H7 (cell line): ENCODE results near the gene MAML2. TPM values are rescaled to one million over a fixed set of nuclear protein-coding genes. Genes with fewer than 3 reads are reported as not detected.

Source experiments
- DNase-seq: peaks from one replicate; pipeline ENCODE4 v3.0.0; 2012
- H3K27me3 ChIP-seq: 2 replicates; pipeline ENCODE4 v1.6.0; 2011; ENCODE audit warnings: mild to moderate bottlenecking, low read length; ENCODE audit not compliant: control insufficient read depth, insufficient read depth
- H3K36me3 ChIP-seq: replicated peaks from 2 replicates; pipeline ENCODE4 v1.5.1; 2011; ENCODE audit warnings: low read length; ENCODE audit not compliant: control insufficient read depth, insufficient read depth
- H3K4me3 ChIP-seq: 2 replicates; pipeline ENCODE4 v1.5.1; 2011; ENCODE audit warnings: low read depth, mild to moderate bottlenecking, control low read depth, low read length, moderate library complexity; ENCODE audit not compliant: insufficient read depth
- total RNA-seq: library from RNA; depleted of rRNA; stranded (reverse); fragments of >200 nt; shearing (Covaris generic); gene quantifications from 2 replicates; pipeline ENCODE4 v1.2.3, GENCODE V29; 2014; rRNA removed

MAML2 gene
- 3.6 and 5.8 TPM in 2 replicates for total RNA-seq

DNA sequence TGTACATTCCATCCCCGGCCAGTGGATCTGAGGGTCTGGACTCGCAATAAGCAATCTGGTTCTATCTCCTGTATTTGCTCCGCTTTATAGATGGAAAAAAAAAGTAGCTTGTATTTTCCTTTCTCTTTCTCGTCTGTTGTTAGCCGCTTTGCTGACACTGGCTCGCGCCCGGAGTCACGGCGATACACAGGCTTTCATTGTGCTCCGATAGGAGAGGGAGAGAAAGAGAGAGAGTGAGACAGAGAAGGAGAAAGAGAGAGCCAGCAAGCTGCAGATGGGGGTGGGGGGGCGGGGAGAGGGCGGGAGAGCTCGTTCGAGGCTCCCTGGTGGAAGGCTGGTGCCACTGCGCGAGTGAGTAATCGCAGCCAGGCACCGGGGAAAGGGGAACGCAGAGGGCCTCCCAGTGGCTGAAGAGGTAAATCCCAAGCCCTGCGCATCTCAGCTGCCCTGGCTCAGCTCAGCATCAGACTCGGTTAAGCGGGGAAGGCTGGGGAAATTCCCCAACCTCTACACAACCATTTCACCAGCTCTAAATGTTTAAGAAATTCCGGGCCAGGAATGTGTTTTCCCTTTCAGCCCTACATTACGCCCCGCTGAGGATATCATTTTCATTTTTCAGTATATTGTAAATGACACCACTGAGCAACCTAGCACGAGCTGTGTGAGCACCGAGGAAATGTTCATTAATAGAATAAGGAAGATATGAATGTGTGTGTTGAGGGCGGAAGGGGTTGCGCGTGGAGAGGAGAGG, at the start of gene MAML2:
Gene MAML2 (minus strand): TSS at position 235 of the 751 bp plus-strand sequence. CDS start 1,300 bp downstream, outside the sequence.
- DNase-seq, result peak; percentile 92
- H3K27me3 ChIP-seq, result 0 out of 2 replicates have a peak, but pooled peaks cover 4% of the 10 kb centered on the region
- H3K4me3 ChIP-seq, result peak within 1 kb of the TSS; percentile 70
- no peaks in the 10 kb centered on the region for H3K36me3 ChIP-seq

DNA sequence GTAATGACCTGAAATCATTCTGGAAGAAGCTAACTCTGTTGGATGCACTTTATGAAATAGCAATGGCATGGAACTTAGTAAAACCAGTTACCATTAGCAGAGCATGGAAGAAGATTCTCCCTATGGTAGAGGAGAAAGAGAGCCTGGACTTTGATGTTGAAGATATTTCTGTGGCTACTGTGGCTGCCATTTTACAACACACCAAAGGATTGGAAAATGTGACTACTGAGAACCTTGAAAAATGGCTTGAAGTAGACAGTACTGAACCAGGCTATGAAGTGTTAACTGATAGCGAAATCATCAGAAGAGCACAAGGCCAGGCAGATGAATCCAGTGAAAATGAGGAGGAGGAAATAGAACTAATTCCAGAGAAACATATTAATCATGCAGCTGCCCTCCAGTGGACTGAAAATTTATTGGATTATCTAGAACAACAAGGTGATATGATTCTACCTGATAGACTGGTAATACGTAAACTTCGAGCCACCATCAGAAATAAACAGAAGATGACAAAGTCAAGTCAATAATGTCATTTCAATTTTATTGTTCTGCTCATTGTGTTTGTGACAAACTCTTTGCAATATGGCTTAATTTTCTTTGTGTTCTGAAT, 48.8 kb upstream of the MAML2 start:
- no peak for DNase-seq
- Histone ChIP-seq H3K4me3 (no peak overlapping the region), H3K27me3 (no peaks in the 10 kb centered on the region), H3K36me3 (no peaks in the 10 kb centered on the region)

DNA sequence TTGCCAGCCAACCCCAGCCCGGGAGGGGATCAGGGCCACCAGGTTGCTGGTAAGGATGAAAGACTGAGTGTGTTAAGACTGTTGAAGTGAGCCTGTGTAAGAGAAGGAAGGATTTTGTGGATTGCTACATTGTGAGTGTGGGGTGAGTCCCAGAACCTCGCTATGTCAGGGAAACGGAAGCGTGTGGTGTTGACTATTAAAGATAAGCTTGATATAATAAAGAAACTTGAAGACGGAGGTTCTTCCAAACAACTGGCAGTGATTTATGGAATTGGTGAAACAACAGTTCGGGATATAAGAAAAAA, 47.4 kb upstream of the MAML2 start:
- no peak for DNase-seq
- Histone ChIP-seq H3K4me3 (peak overlapping the region; percentile 82), H3K36me3 (no peaks in the 10 kb centered on the region), H3K27me3 (no peaks in the 10 kb centered on the region)

DNA sequence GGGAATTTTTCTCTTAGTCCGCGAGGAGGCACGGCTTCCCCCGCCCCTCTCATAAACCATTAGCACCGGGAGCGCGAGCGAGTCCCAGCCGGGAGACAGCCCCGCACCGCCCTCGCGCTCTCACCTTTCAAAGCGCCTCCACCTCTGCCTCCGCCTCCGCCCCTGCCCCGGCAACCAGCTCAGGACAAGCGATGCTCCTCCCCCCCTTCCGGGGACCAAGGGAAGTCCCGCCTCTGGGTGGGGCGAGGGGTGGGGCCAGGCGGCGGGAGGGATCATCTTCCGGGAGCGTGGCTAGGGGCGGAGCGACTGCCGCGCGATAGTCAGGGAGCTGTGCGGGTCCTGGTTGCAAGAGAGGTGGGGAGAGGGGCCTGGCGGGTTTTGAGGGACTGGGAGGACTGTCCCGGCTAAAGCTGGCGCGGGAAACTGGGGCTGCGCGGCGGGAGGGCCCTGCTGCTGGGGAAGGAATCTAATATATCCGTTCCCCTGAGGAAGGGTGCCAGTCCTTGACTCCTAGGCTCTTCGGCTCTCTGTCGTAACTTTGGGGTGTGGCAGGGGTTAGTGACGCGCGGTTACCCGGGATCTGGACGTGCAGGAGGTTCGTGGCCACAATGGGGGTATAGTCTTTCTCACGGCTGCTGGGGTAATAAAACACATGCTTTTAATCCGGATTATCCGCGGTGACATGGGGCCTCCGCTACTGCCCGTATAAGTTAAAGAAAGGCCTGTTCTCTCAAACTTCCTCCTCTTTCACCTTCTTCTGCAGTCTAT, 46.9 kb upstream of the MAML2 start, which contains the start of the genes CCDC82 and JRKL:
Gene CCDC82 (minus strand): TSS at position 193 of the 768 bp plus-strand sequence. CDS start 5,165 bp downstream, outside the sequence.
Gene JRKL (plus strand): TSS at position 294 of the 768 bp plus-strand sequence. CDS start 637 bp downstream, outside the sequence.
- Histone ChIP-seq H3K27me3 (no peaks in the 10 kb centered on the region), H3K4me3 (peak within 1 kb of the TSS; percentile 82), H3K36me3 (no peaks in the 10 kb centered on the region)
- DNase-seq, result peak; percentile 94

DNA sequence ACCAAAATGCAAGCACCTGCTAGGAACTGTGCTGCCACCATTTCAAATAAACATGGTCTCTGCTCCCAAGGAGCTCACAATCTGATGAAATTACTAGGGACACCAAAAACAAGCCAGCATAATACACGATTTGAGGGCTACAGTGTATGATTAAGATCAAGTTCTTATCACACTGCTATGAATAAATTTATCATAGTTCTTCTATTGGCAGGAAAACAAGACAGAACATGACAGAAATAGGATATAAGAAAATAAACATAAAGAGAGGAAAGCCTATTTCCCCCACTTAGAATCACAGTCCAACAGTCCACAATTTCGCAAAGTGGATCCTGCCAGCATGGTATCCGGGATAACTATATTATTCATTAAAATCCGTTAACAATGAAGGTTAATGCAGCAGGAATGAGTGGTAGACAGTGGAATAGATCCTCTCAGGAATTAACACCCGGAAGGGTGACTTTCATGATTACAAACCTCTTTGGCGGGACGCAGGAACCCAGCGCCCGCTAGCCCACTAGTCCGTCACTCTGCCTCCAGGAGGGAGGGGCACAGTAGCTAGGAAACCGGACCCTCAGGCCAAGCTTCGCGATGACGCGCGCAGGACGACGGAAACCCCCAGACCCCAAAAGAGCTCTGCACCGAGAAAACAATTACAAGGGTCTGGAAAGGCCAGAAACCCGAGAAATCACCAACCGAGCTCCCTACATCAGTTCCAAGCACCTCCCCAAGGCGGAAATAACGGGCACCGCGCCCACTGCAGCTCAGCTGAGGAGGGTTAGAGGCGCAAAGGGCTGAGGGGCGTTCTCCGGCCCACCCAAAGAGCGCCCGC, 46.1 kb upstream of the MAML2 start:
- Histone ChIP-seq H3K36me3 (no peaks in the 10 kb centered on the region), H3K27me3 (no peaks in the 10 kb centered on the region), H3K4me3 (peak overlapping the region; percentile 82)
- peak; percentile 66 for DNase-seq

DNA sequence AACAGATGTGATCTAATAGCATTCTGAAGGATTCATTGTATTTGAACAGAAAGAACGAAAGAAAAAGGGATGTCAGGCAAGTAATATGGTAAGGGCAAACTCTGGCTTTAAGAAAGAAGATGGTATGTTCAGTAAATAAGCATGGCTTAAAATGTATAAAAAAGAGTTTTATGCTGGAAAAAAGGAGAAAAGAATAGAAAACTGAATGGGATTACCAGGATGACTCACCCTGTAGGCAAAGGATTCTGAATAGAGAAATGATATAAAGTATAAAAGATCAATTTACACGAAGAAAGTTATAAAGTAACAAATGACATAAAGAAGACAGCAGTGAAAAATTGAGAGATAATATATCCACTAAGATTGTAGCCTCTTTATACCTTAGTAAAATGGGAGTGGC, 42.2 kb upstream of the MAML2 start:
- Histone ChIP-seq H3K27me3 (no peaks in the 10 kb centered on the region), H3K4me3 (no peak overlapping the region), H3K36me3 (no peaks in the 10 kb centered on the region; the same call in 1 of the 2 replicates)
- no peak for DNase-seq

DNA sequence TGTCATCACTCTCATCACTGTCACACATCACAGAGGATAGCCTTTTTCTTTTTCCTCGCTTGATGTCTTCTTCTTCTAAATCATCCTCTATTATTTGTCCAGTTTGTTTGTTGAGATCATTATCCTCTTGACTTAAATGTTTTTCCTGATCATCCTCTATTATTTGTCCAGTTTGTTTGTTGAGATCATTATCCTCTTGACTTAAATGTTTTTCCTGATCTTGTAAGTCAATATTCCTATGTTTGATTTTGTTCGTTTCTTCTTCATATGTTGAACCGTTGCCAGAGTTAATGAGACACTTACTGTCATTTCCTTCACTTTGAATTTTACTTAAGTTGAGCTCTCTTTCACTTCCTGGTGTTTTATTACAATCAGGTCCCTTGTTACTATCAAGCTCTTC, 41.2 kb upstream of the MAML2 start:
- no peaks in the 10 kb centered on the region for H3K27me3 ChIP-seq
- H3K4me3 ChIP-seq, result no peak overlapping the region
- no peaks in the 10 kb centered on the region; the same call in 1 of the 2 replicates for H3K36me3 ChIP-seq
- no peak for DNase-seq

DNA sequence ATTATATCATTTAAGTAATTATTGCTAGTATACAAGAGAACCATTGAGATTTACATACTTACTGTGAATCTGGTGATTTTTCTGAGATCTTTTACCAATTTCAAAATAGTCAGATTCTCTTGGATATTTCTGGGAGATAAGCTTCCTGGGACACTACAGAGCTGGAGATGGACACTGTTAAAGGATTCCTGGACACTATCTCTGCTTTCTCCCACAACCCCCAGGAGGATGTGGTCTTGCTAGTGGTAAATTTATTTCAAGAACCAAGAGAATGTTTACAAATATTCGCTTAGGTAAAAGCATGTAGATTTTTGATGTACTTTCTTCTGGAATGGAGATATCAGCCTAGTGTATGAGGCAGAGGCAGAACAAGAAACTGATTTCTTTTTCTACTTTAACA, 33.8 kb upstream of the MAML2 start:
- no peak for DNase-seq
- Histone ChIP-seq H3K36me3 (no peaks in the 10 kb centered on the region; the same call in 1 of the 2 replicates), H3K4me3 (no peak overlapping the region), H3K27me3 (no peaks in the 10 kb centered on the region)

DNA sequence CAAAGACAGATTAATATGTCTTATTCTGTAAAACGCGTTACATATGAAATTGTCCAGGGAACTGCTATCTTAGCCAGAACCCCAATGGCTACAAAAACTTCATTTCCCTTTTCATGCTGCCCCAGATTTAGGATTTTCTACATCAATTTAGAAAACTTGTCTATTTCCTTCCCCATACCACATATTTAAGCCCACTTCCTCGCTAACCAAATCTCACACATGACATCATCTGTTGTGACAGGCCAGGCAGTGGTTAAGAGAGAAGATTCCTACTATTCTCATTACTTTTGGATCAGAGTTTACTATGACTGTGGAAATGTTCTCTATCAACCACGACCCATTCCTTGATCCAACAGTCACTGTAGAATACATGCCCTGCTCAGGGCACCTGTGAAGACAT, 30.8 kb upstream of the MAML2 start:
- Histone ChIP-seq H3K4me3 (no peak overlapping the region), H3K36me3 (no peaks in the 10 kb centered on the region; the same call in 1 of the 2 replicates), H3K27me3 (no peaks in the 10 kb centered on the region)
- DNase-seq, result no peak

DNA sequence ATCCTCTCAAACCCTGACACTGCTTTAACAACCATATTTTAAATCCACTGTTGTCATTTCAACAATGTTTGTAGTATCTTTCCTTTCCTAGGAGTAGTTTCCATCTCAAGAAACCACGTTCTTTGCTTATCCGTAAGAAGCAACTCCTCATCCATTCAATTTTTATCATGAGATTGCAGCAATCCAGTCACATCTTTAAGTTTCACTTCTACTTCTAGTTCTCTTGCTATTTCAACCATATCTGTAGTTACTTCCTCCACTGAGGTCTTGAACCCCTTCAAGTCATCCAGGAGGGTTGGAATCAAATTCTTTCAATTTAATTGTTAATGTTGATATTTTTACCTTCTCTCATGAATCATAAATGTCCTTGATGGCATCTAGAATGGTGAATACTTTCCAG, 24.3 kb upstream of the MAML2 start:
- Histone ChIP-seq H3K27me3 (no peaks in the 10 kb centered on the region), H3K4me3 (no peak overlapping the region), H3K36me3 (no peaks in the 10 kb centered on the region; the same call in 1 of the 2 replicates)
- DNase-seq, result no peak

DNA sequence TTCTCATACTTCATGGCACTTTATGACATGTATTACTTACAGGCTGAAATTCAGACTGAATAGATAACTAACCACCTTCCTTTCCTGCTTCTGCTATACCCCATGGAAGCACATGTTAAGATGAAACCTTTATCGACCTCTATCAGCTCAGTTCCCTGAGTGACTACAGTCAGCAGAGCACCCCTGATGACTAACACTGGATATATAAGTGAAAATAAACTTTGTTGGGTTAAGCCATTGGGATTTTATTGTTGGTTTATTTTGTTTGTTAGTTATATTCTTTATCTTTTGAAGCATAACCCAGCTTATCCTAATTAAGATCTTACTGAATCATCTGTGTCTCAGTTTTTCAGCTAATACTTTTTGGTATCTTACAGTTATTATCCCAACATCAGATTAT, 23.0 kb upstream of the MAML2 start:
- no peak for DNase-seq
- no peaks in the 10 kb centered on the region; the same call in 1 of the 2 replicates for H3K36me3 ChIP-seq

DNA sequence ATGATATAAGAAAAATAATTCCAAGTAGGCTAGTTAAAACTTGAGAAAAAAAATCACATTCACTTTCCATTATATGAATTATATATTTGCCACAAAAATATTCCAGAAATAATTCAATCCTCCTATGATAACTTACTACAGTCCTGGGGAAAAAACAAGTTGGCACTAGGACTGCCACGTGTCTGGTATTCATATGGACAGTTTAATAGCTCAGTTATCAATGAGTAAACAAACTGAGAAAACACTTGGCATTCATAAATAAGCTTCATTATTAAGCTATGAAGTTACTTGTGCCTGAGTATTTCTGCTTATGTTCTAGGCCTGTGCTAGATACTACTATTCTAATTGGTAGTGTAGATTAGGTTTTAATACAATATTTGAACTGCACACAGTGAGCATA, 22.5 kb upstream of the MAML2 start:
- Histone ChIP-seq H3K36me3 (no peaks in the 10 kb centered on the region; the same call in 1 of the 2 replicates), H3K27me3 (no peaks in the 10 kb centered on the region), H3K4me3 (no peak overlapping the region)
- no peak for DNase-seq

More for the DNA sequence above, 23.0 kb upstream of the MAML2 start:
- Histone ChIP-seq H3K4me3 (no peak overlapping the region), H3K27me3 (no peaks in the 10 kb centered on the region)

DNA sequence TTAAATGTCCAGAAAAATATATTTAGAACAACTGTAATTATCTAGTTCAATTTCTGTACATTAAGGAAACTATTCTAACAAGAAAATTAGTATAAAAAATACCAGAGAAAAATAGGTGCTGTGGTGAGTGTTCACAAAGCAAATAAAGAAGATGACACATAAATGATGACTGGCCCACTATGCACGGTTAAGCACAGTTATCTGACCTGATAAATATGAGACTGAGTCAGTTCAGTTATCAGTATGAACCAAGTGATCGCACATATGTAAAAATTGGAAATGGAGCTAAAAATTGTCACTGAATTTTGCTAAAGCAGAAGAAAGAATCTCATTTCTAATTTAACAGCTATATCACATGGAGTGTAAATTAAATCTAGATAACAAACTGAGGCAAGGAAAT, 18.8 kb upstream of the MAML2 start:
- Histone ChIP-seq H3K4me3 (no peak overlapping the region), H3K36me3 (peaks cover 1% of the 10 kb centered on the region), H3K27me3 (no peaks in the 10 kb centered on the region)
- DNase-seq, result no peak

DNA sequence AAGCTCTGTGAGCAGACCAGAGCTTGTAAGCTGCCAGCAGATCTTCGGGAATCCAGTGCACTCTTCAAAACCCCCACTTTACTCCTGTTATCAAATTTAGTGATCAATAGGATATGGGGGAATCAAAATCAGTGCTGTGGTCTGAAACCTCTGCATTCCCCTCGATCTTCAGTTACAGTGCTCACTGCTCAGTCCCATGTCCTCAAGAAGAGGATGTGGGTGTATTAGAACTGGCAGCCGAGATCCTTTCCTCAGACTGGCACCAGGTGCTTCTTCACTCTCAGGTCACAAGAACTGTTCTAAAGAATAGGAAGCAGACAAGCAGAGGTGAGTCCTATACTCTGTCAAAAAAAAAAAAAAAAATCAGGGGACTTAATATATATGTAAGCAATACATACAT, 15.3 kb upstream of the MAML2 start:
- Histone ChIP-seq H3K4me3 (no peak overlapping the region), H3K36me3 (peaks cover 1% of the 10 kb centered on the region), H3K27me3 (no peaks in the 10 kb centered on the region)
- DNase-seq, result no peak
